MM.1S (cell line): Measurements from ENCODE around the gene TRAM2.

Experiments used
- EZH2 ChIP-seq: fragments of 300-600 bp; sonication (generic); optimal IDR thresholded peaks from 2 replicates; pipeline ENCODE3; 2017; ENCODE audit warnings: low read depth, mild to moderate bottlenecking, antibody characterized with exemption, low read length, mixed read lengths
- TF ChIP-seq, protein P1 (sequence below): fragments of 300-600 bp; sonication (generic); IDR thresholded peaks from 2 replicates; pipeline ENCODE4 v1.5.1; 2016; ENCODE audit warnings: antibody characterized with exemption, low read length, mixed read lengths

- TF ChIP-seq, protein P1, sequence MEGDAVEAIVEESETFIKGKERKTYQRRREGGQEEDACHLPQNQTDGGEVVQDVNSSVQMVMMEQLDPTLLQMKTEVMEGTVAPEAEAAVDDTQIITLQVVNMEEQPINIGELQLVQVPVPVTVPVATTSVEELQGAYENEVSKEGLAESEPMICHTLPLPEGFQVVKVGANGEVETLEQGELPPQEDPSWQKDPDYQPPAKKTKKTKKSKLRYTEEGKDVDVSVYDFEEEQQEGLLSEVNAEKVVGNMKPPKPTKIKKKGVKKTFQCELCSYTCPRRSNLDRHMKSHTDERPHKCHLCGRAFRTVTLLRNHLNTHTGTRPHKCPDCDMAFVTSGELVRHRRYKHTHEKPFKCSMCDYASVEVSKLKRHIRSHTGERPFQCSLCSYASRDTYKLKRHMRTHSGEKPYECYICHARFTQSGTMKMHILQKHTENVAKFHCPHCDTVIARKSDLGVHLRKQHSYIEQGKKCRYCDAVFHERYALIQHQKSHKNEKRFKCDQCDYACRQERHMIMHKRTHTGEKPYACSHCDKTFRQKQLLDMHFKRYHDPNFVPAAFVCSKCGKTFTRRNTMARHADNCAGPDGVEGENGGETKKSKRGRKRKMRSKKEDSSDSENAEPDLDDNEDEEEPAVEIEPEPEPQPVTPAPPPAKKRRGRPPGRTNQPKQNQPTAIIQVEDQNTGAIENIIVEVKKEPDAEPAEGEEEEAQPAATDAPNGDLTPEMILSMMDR: no peak
- TF ChIP-seq EZH2: no peak
Measured at GRCh38 chr6:52531834-52532233, 45.0 kb downstream of the TRAM2 start.
